Measurements from ENCODE around the gene TNFSF11.

The TNFSF11 gene

DNA sequence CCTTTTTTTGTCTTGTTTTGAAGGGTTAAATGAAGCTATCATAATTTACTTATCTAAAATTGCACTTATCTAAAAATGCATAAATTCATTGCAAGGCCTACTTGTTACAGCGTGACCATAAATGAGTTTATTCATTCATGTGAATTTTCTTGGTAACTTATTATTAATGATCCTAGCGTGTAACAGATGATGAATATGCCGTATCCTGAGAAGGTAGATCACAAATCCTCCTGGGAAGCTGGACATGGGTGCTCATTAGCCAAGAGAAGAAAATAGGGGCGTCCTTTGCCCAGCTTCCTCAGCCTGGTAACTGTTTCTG is 21.3 kb downstream of the TNFSF11 start:
- no peaks in the 10 kb centered on the region for H3K36me3 ChIP-seq (ENCODE audit: insufficient read depth)
- H2AFZ ChIP-seq (ENCODE audit: low read depth) = no peak overlapping the region
- H3K9ac ChIP-seq = no peak overlapping the region
- no peaks in the 10 kb centered on the region for H3K27me3 ChIP-seq (ENCODE audit: insufficient read depth, low read depth)
- 0 out of 2 replicates have a peak, but pooled peaks have one; percentile 12 for TF ChIP-seq CTCF (conservative IDR thresholded peaks at IDR 0.05; ENCODE audit: low read depth, low read length)
- H3K4me1 ChIP-seq (ENCODE audit: low read depth, poor library complexity, severe bottlenecking) = no peaks in the 10 kb centered on the region
- H3K4me2 ChIP-seq = no peak overlapping the region
- H3K4me3 ChIP-seq (IDR thresholded peaks at IDR 0.05; ENCODE audit: insufficient read depth, low read depth, low read length) = no peak overlapping the region
- no peaks in the 10 kb centered on the region for H3K79me2 ChIP-seq (ENCODE audit: insufficient read depth, low read depth)
- no peaks in the 10 kb centered on the region for H4K20me1 ChIP-seq (ENCODE audit: insufficient read depth)
- no peak overlapping the region for H3K27ac ChIP-seq

- Histone ChIP-seq H3K27ac (no peak overlapping the region), H3K9ac (no peak overlapping the region), H3K4me2 (no peak overlapping the region), H3K36me3 (ENCODE audit: insufficient read depth) (no peaks in the 10 kb centered on the region), H3K79me2 (ENCODE audit: insufficient read depth, low read depth) (no peaks in the 10 kb centered on the region), H3K27me3 (ENCODE audit: insufficient read depth, low read depth) (no peaks in the 10 kb centered on the region), H3K4me1 (ENCODE audit: low read depth, poor library complexity, severe bottlenecking) (no peaks in the 10 kb centered on the region), H2AFZ (ENCODE audit: low read depth) (no peak overlapping the region), H4K20me1 (ENCODE audit: insufficient read depth) (no peaks in the 10 kb centered on the region), H3K4me3 (IDR thresholded peaks at IDR 0.05; ENCODE audit: insufficient read depth, low read depth, low read length) (no peak overlapping the region)
- no peak for TF ChIP-seq CTCF (conservative IDR thresholded peaks at IDR 0.05; ENCODE audit: low read depth, low read length)
Observed at GRCh38 chr13:42597505-42597904, 23.6 kb downstream of the TNFSF11 start.

DNA sequence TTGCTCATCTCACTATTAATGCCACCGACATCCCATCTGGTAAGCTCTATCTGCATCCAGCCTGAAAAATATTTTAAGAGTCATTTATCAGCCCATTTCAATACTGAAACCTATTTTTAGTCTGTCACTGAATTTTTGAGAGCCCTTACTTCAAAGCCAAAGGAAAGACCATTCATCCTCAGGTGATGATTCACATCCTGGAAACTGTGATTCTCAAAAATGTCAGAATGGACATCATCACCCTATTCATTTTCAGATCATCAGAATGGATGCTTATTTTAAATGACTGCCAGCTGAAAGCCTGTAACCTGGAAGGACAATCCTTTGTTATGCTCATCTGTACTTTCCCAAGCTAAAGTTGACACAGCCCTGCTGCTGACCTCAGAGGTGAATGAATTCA is 27.0 kb downstream of the TNFSF11 start:
- no peaks in the 10 kb centered on the region for H3K36me3 ChIP-seq (ENCODE audit: insufficient read depth)
- no peak overlapping the region for H2AFZ ChIP-seq (ENCODE audit: low read depth)
- no peaks in the 10 kb centered on the region for H3K79me2 ChIP-seq (ENCODE audit: insufficient read depth, low read depth)
- H3K9ac ChIP-seq = no peak overlapping the region
- H3K4me3 ChIP-seq (IDR thresholded peaks at IDR 0.05; ENCODE audit: insufficient read depth, low read depth, low read length) = no peak overlapping the region
- H3K4me1 ChIP-seq (ENCODE audit: low read depth, poor library complexity, severe bottlenecking) = no peaks in the 10 kb centered on the region
- H3K4me2 ChIP-seq = no peak overlapping the region
- no peaks in the 10 kb centered on the region for H3K27me3 ChIP-seq (ENCODE audit: insufficient read depth, low read depth)
- no peak for TF ChIP-seq CTCF (conservative IDR thresholded peaks at IDR 0.05; ENCODE audit: low read depth, low read length)
- no peaks in the 10 kb centered on the region for H4K20me1 ChIP-seq (ENCODE audit: insufficient read depth)
- no peak overlapping the region for H3K27ac ChIP-seq

DNA sequence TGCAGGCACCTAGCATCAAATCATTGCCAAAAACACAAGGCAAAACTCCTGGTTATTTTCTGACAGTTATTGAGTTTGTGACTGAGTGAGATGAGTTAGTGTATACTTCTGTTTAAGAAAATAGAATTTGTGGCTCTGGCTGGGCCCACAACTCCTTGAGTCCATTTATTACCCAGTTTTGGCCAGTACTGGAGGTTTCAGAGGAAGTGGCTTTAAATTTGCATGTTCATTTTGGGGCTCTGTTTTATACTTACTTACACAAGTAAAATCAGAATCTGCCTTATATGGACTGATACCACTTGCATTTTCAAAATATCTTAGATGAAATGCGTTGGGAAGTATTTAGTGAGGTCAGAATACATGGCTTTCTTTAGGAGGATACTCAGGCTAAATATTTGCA is 29.0 kb downstream of the TNFSF11 start:
- H3K79me2 ChIP-seq (ENCODE audit: insufficient read depth, low read depth) = no peaks in the 10 kb centered on the region
- H3K9ac ChIP-seq = no peak overlapping the region
- H3K27me3 ChIP-seq (ENCODE audit: insufficient read depth, low read depth) = no peaks in the 10 kb centered on the region
- H2AFZ ChIP-seq (ENCODE audit: low read depth) = no peak overlapping the region
- no peaks in the 10 kb centered on the region for H3K4me1 ChIP-seq (ENCODE audit: low read depth, poor library complexity, severe bottlenecking)
- no peak for TF ChIP-seq CTCF (conservative IDR thresholded peaks at IDR 0.05; ENCODE audit: low read depth, low read length)
- no peaks in the 10 kb centered on the region for H3K36me3 ChIP-seq (ENCODE audit: insufficient read depth)
- no peaks in the 10 kb centered on the region for H4K20me1 ChIP-seq (ENCODE audit: insufficient read depth)
- H3K27ac ChIP-seq = no peak overlapping the region
- no peak overlapping the region for H3K4me3 ChIP-seq (IDR thresholded peaks at IDR 0.05; ENCODE audit: insufficient read depth, low read depth, low read length)
- H3K4me2 ChIP-seq = no peak overlapping the region

DNA sequence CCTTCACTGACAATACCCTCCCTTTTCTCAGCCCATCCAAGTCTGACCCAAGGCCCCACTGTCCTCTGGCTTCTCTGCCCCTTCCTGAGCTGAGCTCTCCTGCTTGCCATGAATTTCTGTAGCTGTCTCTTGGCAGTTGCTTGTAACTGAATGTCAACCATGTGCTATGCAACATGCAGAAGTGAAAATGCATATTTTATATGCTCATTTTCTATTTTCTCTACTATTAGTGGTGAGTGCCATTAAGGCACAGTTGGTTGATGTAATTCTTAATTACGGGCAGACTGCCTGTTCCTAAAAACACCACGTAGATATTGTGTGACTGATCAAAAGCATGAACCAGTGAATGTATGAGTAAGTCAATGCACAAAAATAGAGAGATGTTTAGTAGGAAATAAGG is 29.6 kb downstream of the TNFSF11 start:
- no peak overlapping the region for H3K27ac ChIP-seq
- H3K36me3 ChIP-seq (ENCODE audit: insufficient read depth) = no peaks in the 10 kb centered on the region
- no peaks in the 10 kb centered on the region for H3K79me2 ChIP-seq (ENCODE audit: insufficient read depth, low read depth)
- no peaks in the 10 kb centered on the region for H3K4me1 ChIP-seq (ENCODE audit: low read depth, poor library complexity, severe bottlenecking)
- H2AFZ ChIP-seq (ENCODE audit: low read depth) = no peak overlapping the region
- no peak overlapping the region for H3K9ac ChIP-seq
- no peak overlapping the region for H3K4me2 ChIP-seq
- H3K27me3 ChIP-seq (ENCODE audit: insufficient read depth, low read depth) = no peaks in the 10 kb centered on the region
- no peak overlapping the region for H3K4me3 ChIP-seq (IDR thresholded peaks at IDR 0.05; ENCODE audit: insufficient read depth, low read depth, low read length)
- H4K20me1 ChIP-seq (ENCODE audit: insufficient read depth) = no peaks in the 10 kb centered on the region
- TF ChIP-seq CTCF (conservative IDR thresholded peaks at IDR 0.05; ENCODE audit: low read depth, low read length) = no peak
